ENCODE measurements around the gene TAS1R1.

- no peak for TF ChIP-seq CTCF (IDR thresholded peaks at IDR 0.05)
- no peak for TF ChIP-seq POLR2AphosphoS5 (IDR thresholded peaks at IDR 0.05; ENCODE audit: insufficient read depth in 1 of 2, low read depth in 1 of 2)
These were observed 19.0 kb downstream of the TAS1R1 start for GRCh38 chr1:6574025-6574620.
